GM12878 (cell line): ENCODE results near the gene VPS54. TPM values are rescaled to one million over a fixed set of nuclear protein-coding genes. Genes with fewer than 3 reads are reported as not detected.

Experiments
- CHD1 ChIP-seq: IDR thresholded peaks from 2 replicates; pipeline ENCODE4 v1.6.1; 2012; ENCODE audit warnings: low read depth, low read length, improper control_type of control experiment
- CREB1 ChIP-seq: IDR thresholded peaks from 2 replicates; pipeline ENCODE4 v1.6.1; 2012; ENCODE audit warnings: low read depth, mild to moderate bottlenecking, inconsistent platforms
- EED ChIP-seq: sonication (generic); IDR thresholded peaks from 2 replicates; pipeline ENCODE4 v1.6.1; 2016; ENCODE audit warnings: antibody characterized with exemption, low read depth
- GABPA ChIP-seq: IDR thresholded peaks from 2 replicates; pipeline ENCODE4 v1.6.1; 2014; ENCODE audit warnings: antibody characterized with exemption, low read depth, mild to moderate bottlenecking, inconsistent platforms
- HDGF ChIP-seq: fragments of 450-650 bp; IDR thresholded peaks from 2 replicates; pipeline ENCODE4 v1.6.1; 2016; ENCODE audit warnings: antibody characterized with exemption
- IKZF2 ChIP-seq, 2 experiments: fragments of 450-650 bp; IDR thresholded peaks; 2 replicates each; pipeline ENCODE4 v1.6.1; 2017; ENCODE audit warnings: mild to moderate bottlenecking in 2 of 2, moderate library complexity in 2 of 2
- JUND ChIP-seq: IDR thresholded peaks from 2 replicates; pipeline ENCODE4 v1.6.1; 2012; ENCODE audit warnings: low read depth, mild to moderate bottlenecking, low read length, improper control_type of control experiment, moderate library complexity
- LARP7 ChIP-seq: fragments of 450-650 bp; IDR thresholded peaks from 2 replicates; pipeline ENCODE4 v1.6.1; 2017; ENCODE audit warnings: mild to moderate bottlenecking
- MXI1 ChIP-seq: fragments of 150-350 bp; IDR thresholded peaks from 2 replicates; pipeline ENCODE4 v1.6.1; 2011; ENCODE audit warnings: low read depth, mild to moderate bottlenecking, inconsistent platforms, low read length, improper control_type of control experiment
- MYC ChIP-seq: IDR thresholded peaks from 2 replicates; pipeline ENCODE4 v1.6.1; 2011; ENCODE audit warnings: mild to moderate bottlenecking, low read length, moderate library complexity, inconsistent platforms; ENCODE audit not compliant: insufficient read depth, insufficient replicate concordance, insufficient read length, severe bottlenecking
- NBN ChIP-seq: fragments of 450-650 bp; IDR thresholded peaks from 2 replicates; pipeline ENCODE4 v1.6.1; 2016
- NRF1 ChIP-seq: conservative IDR thresholded peaks from 2 replicates; pipeline ENCODE4 v1.6.1; 2011; ENCODE audit warnings: mild to moderate bottlenecking, low read depth, low read length, improper control_type of control experiment
- PAX5 ChIP-seq: IDR thresholded peaks from 2 replicates; pipeline ENCODE4 v1.6.1; 2011; ENCODE audit warnings: low read depth, low read length, borderline replicate concordance
- POLR2AphosphoS2 ChIP-seq: IDR thresholded peaks from 2 replicates; pipeline ENCODE4 v1.6.1; 2011; ENCODE audit warnings: low read depth, mild to moderate bottlenecking, low read length, improper control_type of control experiment, moderate library complexity
- RCOR1 ChIP-seq: conservative IDR thresholded peaks from 2 replicates; pipeline ENCODE4 v1.6.1; 2012; ENCODE audit warnings: low read depth, low read length, improper control_type of control experiment
- RUNX3 ChIP-seq: IDR thresholded peaks from 2 replicates; pipeline ENCODE4 v1.6.1; 2012; ENCODE audit warnings: low read length, inconsistent platforms
- TAF1 ChIP-seq: IDR thresholded peaks from 2 replicates; pipeline ENCODE4 v1.6.1; 2011; ENCODE audit warnings: mild to moderate bottlenecking, low read depth, low read length, borderline replicate concordance
- TBL1XR1 ChIP-seq: IDR thresholded peaks from 2 replicates; pipeline ENCODE4 v1.6.1; 2012; ENCODE audit warnings: low read depth, low read length, improper control_type of control experiment
- TCF3 ChIP-seq: IDR thresholded peaks from 2 replicates; pipeline ENCODE4 v1.6.1; 2012; ENCODE audit warnings: low read depth, mild to moderate bottlenecking, low read length, borderline replicate concordance; ENCODE audit not compliant: insufficient read depth
- ZNF274 ChIP-seq: IDR thresholded peaks from one replicate; pipeline ENCODE4 v1.8.0; 2011; ENCODE audit not compliant: insufficient read length, insufficient read depth
- ZNF622 ChIP-seq: fragments of 450-650 bp; IDR thresholded peaks from 2 replicates; pipeline ENCODE4 v1.6.1; 2017; ENCODE audit warnings: mild to moderate bottlenecking, inconsistent platforms
- ZNF687 ChIP-seq: fragments of 450-650 bp; IDR thresholded peaks from 2 replicates; pipeline ENCODE4 v1.6.1; 2017; ENCODE audit warnings: mild to moderate bottlenecking, moderate library complexity
- polyA plus RNA-seq, 11 experiments: library from polyadenylated mRNA; depleted of rRNA in 4 of 11; unstranded in 6 of 11; stranded (reverse) in 5 of 11; fragments of >200 nt; fragmentation: Nextera tagmentation in 4 of 11; fragmentation: Illumina TruSeq in 1 of 11; extraction: Ambion mirVana in 4 of 11; extraction: Trizol in 1 of 11; gene quantifications; 1 replicate in 1 of 11; 2 replicates in 10 of 11; pipeline versions ENCODE4 v1.2.1 to v1.2.3, GENCODE V29; 2011 to 2016; ENCODE audit warnings: inconsistent platforms in 2 of 11, missing spikeins in 2 of 11, low read depth in 1 of 11
- total RNA-seq, 4 experiments: library from RNA; depleted of rRNA in 3 of 4; stranded (reverse); fragments of >200 nt in 3 of 4; fragmentation: Illumina TruSeq in 1 of 4; extraction: Trizol in 1 of 4; gene quantifications; 2 replicates each; pipeline versions ENCODE4 v1.2.1 to v1.2.3, GENCODE V29; 2013 to 2021

Gene VPS54
- total and polyA plus RNA-seq, 10 of the 15 experiments (the other 5 are each of a cell fraction or from before 2014, with no cell fraction given): 1.6 to 16.2 (median 9.3) TPM

- no peak for TF ChIP-seq CREB1
- TF ChIP-seq CHD1: no peak
- peak; percentile 62; the same call in 1 of the 2 replicates for TF ChIP-seq HDGF
- no peak for TF ChIP-seq TBL1XR1
- peak; percentile 51; the same call in 1 of the 2 replicates for TF ChIP-seq TAF1
- 0 out of 2 replicates have a peak, but pooled peaks have one; percentile 34 for TF ChIP-seq MXI1
- TF ChIP-seq EED: peak; percentile 51; the same call in 1 of the 2 replicates
- TF ChIP-seq NRF1: no peak
- peak; percentile 26; the same call in 1 of the 2 replicates for TF ChIP-seq NBN
- TF ChIP-seq ZNF274: no peak
- TF ChIP-seq ZNF622: no peak
- no peak for TF ChIP-seq RCOR1
- TF ChIP-seq RUNX3: 0 out of 2 replicates have a peak, but pooled peaks have one; percentile 5
- TF ChIP-seq ZNF687: 0 out of 2 replicates have a peak, but pooled peaks have one; percentile 47
- TF ChIP-seq POLR2AphosphoS2: no peak
- TF ChIP-seq TCF3: 0 out of 2 replicates have a peak, but pooled peaks have one; percentile 29
- TF ChIP-seq GABPA: no peak
- no peak for TF ChIP-seq JUND
- TF ChIP-seq PAX5: no peak; the same call in 1 of the 2 replicates
- TF ChIP-seq IKZF2 (IDR thresholded peaks at IDR 0.05): peak; percentile 52 to 74; a peak in 2 of 4 replicates
- TF ChIP-seq LARP7: peak; percentile 82; the same call in 1 of the 2 replicates
- TF ChIP-seq MYC: peak; percentile 18
- TF ChIP-seq, all 136 proteins: peak for 27
Measured at GRCh38 chr2:64019083-64019974, at the start of gene VPS54 (continued).
